GM19395 (cell line): ENCODE measurements around the gene ST8SIA6.
"Not testable (repeated sequence)": the region's sequence is repeated elsewhere in the genome, so short reads cannot be mapped to it uniquely, and the experiment has no call there.

Experiments used
- ATAC-seq: cut with Tn5 transposase; IDR thresholded peaks from one replicate; pipeline ENCODE4 v1.9.1; 2021; ENCODE audit warnings: mild to moderate bottlenecking, moderate library complexity; ENCODE audit not compliant: unreplicated experiment

Gene ST8SIA6

DNA sequence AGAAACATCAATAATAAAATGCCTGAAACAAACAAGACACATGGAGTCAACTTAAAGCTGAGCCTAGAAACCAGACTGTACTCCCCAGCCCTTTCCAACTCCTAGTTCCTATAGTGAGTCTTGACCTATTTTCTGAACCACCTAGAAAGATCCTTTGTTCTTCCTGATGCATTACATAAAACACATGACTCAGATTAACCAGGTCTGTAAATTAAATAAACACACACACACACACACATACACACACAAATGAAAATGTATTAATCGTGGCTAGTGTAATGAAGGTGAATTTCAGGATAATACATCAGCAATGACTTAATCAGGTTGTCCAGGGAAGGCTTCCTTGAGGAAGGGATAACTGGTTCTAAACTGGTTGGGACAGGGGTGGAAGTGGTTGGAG lies 104.7 kb downstream of the ST8SIA6 start:
- no peak for ATAC-seq

DNA sequence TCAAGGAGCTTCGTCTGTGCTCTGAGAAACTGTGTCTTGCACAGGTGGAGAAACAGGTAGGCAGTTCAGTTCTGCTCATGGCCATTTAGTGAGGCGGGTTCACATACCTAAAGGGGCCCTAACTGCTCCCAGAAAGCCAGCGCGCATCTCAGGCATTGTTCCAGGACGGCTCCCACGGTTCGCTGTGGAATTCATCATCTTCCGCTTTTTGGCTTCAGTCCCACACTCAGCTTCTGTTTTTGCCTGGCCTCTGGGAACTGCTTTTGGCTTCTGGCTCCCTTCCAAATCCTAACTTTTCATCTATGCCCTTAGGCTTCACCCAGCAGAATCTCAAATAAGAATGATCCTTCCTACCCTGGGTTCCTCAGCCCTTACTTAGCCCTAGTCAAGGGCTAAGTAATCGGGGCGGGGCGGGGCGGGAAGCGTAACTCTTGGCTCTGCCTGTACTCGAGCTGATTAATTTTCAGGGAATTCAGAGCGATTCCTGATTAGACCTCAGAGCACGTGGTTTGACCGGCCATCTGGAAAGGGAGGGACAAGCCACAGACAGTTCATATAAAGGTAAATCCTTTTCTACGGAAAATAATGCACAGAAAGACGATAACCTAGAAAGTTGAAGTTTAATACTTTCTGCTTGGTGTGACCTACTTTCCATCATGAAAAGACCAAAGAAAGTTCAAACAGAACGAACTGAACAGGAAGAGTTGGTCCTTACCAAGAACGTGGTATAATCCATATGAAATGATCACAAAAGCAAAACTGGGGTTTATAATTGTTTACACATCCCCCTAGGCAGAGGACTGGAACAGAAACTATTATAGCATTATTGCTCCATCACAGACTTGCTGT lies 105.7 kb downstream of the ST8SIA6 start:
- no peak for ATAC-seq

DNA sequence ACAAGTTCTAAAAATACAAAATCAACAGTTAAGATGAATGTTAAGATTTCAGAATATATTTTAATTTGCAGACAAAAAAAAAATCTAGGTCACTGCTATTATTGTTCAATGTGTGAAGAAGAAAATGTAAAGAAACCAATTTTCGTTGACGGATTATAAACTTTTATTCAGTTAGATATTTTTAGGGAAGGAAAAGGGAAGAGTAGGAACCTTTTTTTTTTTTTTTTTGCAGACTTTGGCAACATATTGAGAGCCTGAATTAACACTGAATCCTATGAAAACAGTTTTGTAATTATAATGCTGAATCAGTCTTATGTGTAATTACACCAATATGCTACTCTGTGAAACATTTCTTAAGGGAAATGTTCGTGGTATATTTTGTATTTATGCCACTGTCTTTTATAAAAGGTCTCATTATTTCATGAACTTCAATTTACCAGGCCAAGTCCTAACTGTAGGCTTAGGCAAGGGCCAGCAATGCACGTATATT lies 106.3 kb downstream of the ST8SIA6 start:
- no peak for ATAC-seq

DNA sequence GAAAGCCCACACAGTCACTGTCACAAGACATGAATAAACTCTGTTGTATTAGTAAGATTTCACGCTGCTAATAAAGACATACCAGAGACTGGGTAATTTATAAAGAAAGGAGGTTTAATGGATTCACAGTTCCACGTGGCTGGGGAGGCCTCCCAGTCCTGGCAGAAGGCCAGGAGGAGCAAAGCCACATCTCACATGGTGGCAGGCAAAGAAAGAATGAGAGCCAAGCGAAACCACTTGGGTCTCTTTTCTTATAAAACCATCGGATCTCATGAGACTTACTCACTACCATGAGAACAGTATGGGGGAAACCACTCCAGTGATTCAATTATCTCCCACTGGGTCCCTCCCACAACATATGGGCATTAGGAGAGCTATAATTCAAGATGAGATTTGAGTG lies 110.2 kb downstream of the ST8SIA6 start:
- no peak for ATAC-seq

- no peak for ATAC-seq
Observed at GRCh38 chr10:17343118-17343517, 111.3 kb downstream of the ST8SIA6 start.

- ATAC-seq, result no peak
Observed at GRCh38 chr10:17340144-17340829, 114.1 kb downstream of the ST8SIA6 start.

GRCh38 chr10:17335065-17335464 lies 119.3 kb downstream of the ST8SIA6 start:
- ATAC-seq, result no peak

- no peak for ATAC-seq
Observed at GRCh38 chr10:17330501-17330900, 123.9 kb downstream of the ST8SIA6 start.

GRCh38 chr10:17326377-17326776 lies 128.0 kb downstream of the ST8SIA6 start:
- no peak for ATAC-seq

- not testable (repeated sequence) for ATAC-seq
Observed at GRCh38 chr10:17321957-17322356, 132.4 kb downstream of the ST8SIA6 start.

DNA sequence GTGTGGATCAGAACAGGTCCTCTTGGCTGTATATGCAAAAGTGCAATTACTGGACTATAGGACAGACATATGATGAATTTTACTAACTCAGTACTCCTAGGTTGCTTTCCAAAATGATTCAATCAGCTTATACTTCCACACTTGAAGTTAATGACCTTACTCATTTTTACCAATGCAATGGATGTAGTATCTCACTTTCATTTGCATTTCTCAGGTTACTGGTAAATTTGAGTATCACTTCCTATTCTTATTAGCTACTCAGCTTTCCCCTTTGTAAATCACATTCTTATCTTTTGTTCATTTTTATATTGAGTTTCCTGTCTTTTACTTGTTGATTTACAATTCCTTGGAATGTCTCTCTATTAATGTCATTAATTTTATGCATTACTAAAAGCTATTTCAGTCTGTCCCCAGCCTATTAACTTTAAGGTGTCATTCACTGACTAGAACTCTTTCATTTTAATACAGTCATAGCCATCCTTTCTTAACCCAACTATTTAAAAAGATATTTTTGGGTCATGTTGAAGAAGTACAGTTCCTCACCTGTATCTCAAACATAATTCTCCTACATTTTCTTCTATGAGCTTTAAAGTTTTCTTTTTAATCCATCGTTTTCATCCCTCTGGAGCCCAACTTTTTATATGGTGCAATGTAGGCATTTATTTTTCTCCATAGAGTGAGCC lies 137.8 kb downstream of the ST8SIA6 start:
- peak; percentile 96 for ATAC-seq

DNA sequence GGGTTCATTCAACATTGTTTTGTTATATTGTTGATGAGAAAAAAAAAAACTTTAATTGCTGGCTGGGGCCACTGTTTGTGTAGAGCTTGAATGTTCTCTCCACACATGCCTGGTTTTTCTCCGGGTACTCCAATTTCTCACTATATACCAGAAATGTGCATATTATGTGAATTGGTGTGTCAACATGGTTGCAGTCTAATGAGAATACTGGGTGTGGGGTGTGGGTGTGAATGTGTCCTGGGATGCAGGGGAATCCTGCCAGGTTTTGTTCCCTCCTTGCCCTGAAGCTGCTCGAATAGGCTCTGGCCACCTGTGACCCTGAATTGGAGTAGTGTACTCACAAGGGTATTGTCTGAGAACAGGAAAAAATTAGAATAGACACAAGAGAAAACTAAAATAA lies 145.0 kb downstream of the ST8SIA6 start:
- ATAC-seq, result no peak

- ATAC-seq, result no peak
Observed at GRCh38 chr10:17307123-17307522, 147.3 kb downstream of the ST8SIA6 start.

- no peak for ATAC-seq
Observed at GRCh38 chr10:17292375-17292774, 162.0 kb downstream of the ST8SIA6 start.

DNA sequence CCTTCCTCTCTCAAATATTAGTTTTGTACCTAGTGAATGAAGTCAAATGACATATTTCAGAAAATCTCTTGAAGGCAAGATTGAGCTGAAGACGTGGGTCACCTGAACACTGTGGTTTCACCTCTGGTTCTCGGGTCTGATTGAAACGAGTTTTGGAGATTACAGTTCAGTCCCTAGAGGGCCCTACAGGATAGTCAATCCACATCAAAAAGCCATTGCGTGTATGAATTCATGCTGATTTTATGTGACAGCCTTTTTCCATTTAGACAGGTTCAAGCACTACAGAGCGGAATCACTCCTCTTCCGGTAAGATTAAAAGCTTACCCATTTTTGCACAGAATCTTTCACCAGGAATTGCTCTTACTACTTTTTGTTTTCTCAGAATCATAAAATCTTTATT lies 164.2 kb downstream of the ST8SIA6 start:
- no peak for ATAC-seq

DNA sequence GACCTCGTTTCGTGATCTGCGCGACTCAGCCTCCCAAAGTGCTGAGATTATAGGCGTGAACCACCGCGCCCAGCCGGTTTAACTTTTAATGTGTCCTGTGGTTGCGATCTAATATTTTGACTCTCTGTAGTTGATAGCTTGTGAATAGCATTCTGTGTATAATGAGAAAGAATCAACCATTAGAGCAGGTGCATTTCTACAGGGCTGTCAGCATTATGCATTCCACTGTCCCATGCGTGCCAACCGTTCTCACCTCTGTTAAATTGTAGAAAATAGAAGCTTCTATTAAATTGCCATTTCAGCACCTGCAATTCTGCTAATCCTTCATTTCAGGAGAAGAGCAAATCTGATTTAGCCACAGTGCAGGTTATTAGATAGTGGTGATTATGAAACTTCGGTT lies 164.6 kb downstream of the ST8SIA6 start:
- ATAC-seq, result no peak

DNA sequence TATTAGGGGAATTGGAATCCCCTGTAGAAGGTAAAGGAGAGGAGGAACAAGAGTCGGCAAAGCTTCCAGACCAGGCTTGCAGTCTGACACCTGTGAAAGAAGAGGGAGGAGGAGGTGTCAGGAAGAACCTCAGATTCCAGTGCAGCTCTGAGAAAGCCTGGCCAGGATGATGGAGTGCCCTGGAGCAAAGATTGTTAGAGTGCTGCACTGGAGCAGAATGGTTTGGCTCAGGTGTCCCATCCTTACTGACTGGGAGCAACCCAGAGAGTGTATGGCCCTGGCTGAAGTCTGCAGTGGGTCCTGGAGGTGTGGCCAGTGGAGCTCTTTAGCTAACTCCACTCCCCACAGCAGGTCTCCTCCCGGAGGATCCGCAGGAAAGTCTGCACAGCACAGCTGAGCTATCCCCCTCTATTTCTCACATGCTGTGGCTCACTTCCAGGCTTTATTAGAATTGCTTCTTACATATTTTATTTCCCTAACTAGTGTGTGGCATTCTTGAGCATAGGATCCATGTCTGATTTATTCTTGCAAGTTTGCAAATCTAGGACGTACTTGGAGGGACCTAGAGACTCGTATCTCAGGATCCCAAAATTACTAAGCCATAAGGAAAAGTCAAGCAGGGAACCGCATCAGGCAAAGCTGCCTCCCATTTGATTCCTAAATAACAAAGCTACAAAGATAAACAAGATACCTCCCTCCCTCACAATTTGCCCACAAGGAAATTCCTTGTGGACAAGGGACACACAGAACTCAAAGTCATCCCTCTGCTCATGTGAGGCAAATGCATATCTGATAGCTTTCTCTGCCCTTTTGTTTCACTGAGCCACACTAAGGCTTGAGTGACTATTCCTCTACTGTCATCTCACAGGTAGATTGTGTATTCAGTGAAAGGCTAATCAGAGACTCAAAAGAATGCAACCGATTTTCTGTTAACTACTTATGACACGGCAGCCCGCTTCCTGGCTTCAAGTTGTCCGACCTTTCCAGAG lies 167.5 kb downstream of the ST8SIA6 start:
- ATAC-seq, result no peak

- ATAC-seq, result no peak
Observed at GRCh38 chr10:17282311-17282710, 172.1 kb downstream of the ST8SIA6 start.

- no peak for ATAC-seq
Observed at GRCh38 chr10:17278607-17279240, 175.7 kb downstream of the ST8SIA6 start.
